HS-5 (cell line): ENCODE measurements around the gene CPNE8.
A peak's percentile ranks its signal among the peaks of the same experiment; 100 is the strongest.

Experiments used
- DNase-seq: peaks from one replicate; pipeline ENCODE4 v3.0.0-alpha.2; 2012; ENCODE audit warnings: low read depth

The CPNE8 gene

DNA sequence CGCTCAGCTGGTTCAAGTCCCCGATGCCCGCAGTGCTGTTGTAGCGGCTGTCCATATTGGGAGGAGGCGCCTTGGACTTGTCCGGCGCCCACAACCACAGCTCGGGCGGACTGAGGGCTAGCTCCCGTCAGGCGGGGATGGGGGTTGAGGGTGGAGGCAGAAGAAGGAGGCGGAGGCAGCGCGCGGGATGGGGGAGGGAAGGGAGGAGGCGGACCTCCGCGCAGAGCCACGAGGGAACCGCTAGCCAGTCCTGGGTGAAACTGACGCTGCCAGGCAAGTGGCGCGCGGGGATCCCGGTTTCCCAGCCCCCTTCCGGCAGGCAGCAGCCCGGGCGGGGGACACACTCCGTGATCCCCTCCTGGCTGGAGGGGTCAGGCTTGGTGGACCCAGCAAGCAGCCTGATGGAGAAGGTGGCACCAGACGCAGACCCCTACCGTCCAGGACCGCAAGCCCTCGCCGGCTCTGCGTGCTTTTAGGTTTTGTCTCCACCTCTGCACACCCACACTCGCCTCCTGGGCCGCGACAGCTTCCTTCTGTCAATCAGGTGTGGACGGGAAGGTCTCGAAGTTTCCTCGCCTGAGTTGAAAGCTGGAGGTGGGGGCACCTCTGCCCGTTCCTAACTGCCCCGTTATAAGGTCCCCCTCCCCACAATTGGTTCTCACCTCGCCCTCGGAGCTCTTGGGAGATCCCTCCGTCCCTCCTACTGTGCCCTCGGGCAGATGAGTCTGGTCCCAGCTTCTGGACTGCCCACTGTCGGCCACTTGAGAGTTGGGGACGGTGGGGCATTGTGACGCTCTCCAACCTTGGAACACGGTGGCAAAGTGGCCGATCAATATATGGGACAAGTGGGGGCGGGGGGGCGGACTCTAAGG, at the start of gene CPNE8:
Gene CPNE8 (minus strand): TSS at position 112 of the 872 bp plus-strand sequence. CDS start 57 bp downstream, at position 55.
- DNase-seq, result peak; percentile 56

DNA sequence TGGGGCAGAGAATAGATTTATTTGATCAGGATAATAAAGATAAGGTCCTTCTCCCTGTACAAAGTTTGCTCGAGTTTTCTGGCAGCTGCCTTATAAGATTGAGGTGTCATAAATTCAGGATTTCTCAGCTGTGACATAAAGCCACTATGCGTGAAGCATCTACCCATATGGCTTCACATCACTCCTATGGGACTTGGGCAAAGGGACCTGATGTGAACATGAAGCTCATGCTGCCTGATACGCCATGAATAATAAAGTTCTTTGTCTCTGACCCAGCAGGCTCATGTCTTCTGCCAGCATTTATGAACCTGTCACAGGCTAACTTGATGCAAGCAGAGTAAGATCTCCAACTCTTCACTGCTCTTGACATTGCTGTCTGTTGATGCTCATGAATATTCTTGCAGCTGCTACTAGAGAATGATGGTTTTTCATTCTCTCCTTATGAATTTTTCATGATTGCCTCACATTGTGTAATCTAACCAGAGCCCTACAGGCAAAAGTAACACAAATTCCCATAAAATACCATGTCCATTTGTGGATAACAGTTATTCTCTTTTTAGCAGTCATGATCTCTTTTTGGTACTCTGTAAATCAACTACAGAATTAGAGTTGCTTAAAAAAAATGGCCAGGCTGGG, 49.0 kb upstream of the CPNE8 start:
- no peak for DNase-seq

DNA sequence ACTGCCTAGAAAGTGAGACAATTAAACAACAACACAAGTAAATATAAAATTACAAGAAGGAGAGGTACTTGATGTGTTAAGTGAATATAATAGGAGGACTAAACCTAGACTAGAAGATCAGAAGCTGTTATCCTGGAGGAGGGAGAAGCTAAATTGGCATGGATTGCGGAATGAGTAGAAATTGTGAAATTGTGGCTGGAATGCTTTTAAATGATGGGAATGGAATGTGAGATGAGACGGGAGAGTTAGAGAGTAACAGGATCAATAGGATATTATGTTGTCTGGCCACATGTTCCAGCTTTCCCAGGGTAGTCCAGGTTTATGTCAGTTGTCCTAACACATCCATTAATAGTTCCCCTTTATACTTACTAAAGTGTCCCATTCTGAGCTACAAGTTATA, 44.0 kb upstream of the CPNE8 start:
- DNase-seq, result peak; percentile 46

DNA sequence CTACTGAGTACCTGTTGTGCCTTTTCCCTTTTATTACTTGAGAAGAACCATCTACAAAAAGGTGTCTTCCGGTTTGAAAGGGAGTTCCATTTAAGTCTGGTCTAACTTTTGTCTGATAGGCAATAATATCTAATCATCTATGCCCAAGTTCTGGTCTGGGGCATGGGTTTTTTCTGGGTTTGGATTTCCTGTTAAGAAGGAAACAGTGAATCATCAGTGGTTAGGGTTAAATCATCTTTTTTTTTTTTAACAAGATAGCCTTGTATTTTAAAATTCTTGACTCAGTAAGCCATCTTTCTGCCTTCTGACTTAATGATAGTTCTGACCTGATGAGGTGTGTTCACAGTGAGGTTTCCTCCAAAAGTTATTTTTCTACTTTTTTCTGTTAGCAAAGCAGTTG, 29.3 kb upstream of the CPNE8 start:
- DNase-seq, result no peak

DNA sequence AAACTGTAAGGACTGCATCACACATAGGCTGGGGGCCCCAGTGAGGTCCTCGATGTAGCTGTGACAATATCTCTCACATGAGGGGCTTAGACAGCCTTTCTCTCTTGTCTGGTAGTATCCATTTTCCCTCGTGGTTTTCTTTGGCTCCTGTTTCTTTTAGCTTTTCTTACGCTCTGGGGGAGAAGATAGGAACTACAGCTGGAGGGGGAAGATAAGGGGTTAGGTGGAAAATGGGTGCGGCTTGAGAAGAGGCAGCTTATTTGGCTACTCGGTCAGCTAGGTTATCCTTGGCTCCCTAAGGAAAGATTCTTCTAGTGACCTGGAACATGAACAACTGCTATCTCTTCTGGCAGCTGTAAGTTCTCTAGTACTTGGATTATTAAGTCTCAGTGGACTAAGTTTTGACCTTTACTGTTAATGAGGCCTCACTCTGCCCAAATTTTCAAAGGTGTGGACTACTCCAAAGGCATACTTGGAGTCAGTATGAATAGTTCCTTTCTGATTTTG, 28.7 kb upstream of the CPNE8 start:
- no peak for DNase-seq

DNA sequence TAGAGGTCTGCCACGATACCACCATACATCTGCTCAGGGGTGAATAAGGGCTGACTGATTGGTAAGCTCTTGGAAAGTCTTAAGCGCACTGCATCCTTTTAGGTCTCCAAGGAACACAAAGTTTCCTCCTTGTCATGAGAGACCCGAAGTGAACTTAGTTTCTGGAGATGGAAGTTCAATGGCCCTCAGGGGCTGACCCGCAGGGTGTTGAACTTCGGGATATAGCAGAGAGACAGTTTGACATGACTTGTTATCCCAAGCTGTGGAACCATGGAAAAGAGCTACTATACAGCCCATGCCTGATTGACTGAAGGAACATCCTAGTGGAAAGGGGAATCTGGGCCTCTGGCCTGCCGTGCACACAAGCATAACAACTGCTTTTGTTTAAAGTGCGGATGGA, 26.9 kb upstream of the CPNE8 start:
- no peak for DNase-seq

DNA sequence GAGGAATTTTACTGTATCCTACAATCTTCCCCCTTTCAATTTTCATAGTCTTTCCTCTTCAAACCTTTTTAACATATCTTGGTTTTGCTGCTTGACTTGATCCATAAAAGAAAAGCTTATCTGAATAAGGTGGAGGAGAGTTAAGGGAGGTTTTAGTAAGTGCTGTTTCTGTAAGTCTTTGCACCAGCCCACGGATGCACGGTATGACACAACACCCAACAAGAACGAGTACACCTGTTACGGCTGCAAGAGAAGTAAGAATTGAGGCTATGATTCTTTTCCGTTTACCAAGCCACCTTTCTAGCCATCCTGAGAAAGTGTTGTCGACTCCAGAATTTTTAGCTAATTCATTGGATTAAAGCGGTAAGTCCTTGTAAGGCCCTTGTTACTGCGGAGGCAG, 26.1 kb upstream of the CPNE8 start:
- no peak for DNase-seq

DNA sequence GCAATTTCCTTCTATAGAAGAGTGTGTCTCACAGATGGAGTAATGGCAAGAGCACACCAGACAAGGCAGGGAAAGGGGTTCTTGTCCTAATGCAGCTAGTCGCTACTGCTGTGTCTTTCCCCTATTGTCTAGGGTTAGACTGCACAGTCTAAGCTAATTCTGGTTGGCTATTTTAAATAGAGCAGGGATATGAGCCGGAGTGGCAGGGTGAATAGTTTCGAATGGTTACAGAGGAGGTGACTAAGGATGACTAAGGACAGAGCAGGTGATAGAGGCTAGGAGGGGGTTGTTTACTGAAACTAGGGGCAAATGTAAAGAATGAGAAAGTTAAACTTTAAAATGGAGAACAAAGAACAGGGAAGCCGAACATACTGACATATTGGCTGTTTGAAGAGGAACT, 25.6 kb upstream of the CPNE8 start:
- DNase-seq, result no peak

DNA sequence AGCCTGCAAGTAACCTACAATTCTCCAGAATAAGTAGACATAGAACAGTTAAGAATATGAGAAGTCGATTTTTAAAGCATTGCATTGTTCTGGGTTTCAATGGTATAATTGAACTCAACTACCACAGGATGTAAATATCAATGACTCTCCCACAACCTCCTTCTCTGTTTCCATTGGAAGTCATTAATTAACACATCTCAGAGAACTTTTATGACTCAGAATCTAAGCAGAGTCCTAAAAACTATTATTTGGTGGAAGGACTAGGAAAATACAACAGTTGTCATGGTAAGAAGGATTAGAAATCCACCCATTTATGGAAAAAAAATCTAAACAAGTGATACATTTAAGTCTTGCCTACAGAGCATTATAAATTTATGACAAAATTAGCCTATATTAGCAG, 21.1 kb upstream of the CPNE8 start:
- DNase-seq, result no peak

DNA sequence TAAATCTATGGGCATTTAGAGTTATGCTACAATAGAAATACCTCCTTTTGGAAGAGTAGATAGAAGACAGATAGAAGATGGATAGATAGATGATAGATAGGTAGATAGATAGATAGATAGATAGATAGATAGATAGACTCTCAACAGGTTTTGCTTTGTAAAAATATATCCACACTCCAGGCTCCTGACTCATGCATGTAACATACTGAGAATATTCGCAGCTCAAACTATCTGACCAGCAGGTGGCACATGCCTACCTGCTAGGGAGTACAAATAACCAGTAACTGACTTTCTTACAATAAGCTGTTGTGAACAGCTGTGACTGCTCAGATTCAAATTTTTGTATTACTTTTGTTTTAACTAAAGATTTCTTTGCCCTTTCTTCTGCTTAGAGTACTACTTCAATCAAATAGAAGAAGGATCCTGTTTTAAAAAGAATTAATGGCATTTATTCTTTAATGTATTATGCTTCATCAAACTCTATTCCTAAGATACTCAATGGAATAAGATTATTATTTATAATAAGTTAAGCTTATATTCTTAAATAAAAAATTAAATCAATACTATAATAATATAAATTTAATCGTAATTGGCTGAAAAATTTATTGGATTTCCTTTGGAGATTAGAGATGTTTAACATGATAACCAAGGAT, 15.8 kb upstream of the CPNE8 start:
- DNase-seq, result peak; percentile 51

DNA sequence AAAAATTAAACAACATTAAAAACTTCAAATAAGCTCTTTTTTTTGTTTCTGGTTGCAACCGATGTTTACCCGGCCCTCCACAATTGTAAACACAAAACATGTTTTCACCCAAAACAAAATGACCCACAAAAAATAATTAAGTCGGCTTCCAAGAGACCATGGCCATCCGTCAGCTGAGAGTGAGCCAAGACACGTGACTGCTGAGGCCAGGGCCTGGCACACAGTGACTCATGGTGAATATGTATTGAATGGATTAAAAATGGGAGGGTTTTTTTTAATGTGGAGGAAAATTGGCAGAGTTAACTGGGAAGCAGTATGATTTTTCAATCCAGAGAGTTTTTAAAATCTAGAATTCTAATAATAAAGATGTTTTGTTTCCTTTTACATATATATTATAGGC, 13.8 kb upstream of the CPNE8 start:
- no peak for DNase-seq

DNA sequence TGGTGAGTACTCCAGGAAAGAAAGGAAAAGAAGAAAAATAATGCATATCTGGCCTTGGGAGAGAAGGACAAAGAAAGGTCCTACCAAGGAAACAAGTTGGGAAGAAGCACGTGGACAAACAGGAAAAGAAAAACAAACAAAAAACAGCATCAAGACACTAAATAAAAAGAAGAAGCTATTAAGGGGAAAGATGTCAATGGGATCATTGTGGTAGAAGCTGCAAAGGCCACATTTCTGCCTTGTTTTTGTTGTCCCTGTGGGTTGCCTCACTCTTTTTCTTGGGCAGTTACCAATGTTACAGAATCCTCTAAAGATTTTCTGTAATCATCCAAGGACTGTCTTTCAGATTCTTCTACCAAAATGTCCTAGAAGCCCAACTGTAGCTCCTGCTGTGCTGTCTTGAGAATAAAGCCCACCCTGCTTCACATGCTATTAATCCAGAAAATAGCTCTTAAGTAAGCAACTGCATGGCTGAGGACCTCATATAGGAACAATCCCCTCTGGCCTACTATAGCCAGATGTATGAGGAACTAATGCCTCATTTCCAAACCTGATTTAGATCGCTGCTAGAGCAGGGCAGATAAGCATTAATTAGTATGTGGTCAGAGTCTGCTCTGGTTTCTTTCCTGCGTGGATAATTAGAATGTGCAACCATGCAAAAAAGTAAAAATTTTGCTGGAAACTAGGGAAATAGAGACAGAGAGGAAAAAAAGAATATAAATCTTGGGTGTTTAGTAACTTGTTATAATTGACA, 10.2 kb upstream of the CPNE8 start:
- DNase-seq, result no peak

DNA sequence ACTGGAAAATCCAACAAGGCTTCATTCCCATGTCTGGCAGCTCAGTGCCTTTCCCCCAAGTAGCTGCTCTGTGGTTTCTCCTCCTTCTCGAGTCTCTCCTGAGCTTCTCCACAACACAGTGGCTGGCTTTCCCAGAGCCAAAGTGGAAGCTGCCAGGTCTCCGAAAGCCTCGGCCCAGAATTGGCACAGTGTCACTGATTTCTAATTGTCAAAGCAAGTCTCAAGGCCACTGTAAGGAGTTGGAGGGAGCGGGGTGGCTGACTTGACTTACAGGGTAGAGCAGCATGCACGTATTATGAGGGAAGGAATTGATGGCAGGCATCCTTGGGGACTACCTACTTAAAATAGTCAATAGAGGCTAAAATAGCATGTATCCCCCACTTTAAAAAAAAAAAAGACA, 6.7 kb upstream of the CPNE8 start:
- DNase-seq, result no peak

DNA sequence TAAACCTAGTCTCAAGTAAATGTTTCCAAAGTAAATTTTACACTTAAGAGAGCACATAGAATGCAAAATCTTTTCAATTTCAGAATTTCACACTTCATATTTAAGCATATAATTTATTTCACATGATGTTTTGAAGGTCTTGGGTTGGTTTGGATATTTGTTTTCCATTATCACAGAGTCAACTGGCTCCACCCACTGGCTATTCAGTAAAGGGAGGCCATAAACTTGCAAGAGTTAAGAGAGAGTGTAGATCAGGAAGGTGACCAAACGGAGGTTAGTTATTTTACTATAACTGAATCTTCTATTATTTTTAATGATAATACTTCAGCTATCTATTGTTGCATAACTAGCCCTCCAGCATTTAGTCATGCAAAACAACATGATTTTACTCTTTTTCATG, 6.2 kb upstream of the CPNE8 start:
- no peak for DNase-seq

DNA sequence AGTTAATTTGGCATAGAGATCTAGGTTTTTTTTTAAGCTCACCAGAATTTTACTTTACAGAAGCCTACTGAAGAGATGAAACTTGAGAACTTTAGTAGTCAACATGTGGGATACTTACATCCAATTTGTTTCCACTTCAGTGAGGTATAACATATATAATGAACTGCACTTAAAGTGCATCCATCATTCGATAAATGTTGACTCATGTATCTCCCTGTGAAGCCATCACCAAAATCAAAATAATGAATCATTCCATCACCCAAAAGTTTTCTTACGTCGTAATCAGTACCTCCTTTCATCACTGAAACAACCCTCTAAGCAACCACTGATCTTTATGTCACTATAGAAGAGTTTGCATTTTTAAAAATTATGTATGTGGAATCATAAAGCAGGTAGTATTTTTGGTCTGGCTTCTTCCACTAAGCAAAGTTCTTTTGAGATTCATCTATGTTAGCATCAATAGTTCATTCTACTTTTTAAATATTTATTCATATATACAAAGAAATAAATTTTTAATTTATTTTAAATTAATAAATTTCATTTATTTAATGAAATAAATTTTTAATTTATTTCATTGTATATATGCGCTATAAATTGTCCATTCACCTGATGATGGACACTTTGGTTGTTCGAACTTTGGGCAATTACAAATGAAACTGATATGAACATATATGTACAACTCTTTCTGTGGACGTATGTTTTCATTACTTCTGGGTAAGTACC, 2.0 kb upstream of the CPNE8 start:
- no peak for DNase-seq

DNA sequence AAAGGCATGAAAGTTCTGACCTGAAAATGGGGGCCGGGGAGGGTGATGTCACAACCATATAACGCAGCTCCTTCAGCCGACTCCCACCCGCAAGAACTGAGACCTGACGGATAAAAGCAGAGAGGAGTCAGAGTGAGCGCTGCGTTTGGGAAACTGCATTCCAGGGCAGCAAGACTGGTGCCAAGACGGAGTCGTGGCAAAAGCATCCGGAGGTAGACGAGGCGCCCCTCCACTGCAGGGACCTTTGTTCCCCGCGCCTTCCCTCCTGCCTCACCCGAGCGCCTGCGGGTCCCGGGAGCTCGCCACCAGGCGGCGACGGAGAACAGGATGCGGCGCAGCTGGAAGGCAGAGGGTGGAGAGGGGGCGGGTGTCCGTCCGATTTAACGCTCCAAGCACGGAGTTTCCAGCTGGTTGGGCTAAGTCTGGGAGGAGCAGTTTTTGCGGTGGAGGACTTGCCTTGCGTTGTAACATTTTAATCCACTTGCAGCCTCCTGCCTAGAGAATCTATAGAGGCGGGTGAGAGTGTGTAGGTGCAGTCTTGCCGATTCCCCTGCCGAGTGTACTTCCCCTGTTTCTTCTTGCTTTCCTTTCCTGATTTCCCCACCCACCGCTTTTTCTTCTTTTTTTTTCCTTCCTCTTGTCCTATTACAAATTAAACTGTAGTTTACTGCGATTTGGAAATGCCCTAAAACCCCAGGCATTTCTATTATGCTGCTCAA, 1.2 kb upstream of the CPNE8 start:
- DNase-seq, result peak; percentile 63

DNA sequence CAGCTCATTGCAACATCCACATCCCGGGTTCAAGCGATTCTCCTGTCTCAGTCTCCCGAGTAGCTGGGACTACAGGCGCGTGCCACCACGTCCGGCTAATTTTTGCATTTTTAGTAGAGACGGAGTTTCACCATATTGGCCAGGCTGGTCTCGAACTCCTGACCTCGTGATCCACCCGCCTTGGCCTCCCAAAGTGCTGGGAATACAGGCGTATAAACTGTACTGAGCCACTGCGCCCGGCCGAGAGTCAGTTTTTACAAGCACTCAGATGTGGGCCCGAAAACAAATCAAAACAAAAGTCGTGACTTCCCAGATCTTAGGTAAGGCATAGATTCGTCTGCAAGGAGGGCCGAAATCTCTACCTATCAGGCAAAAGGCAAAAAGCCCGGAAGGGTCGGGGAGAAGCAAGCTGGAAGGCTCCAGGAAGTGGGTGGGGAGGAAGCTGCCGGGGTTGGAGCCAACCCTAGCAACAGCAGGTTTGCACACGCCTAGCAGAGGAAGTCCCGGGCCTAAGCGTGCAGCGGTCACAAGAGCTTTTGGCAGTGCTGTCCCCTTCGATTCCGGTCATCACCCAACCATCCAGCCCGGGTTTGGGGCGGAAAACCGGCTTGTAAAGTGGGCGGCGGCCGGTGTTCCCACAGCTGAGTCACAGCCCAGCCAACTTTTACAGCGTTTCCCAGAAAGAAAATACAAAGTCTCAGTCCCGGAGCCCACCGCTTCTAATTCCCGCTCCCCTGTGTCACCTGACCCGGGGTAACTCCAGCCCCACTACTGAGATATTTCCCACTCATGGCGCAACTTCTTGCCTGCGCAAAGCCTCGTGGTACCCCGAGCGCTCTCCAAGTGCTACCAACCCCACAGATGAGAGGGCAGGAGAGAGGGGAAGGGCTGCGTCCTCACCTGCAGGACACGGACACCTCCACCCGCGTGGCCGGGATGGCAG, 583 bp downstream of the CPNE8 start:
- DNase-seq, result peak; percentile 68

DNA sequence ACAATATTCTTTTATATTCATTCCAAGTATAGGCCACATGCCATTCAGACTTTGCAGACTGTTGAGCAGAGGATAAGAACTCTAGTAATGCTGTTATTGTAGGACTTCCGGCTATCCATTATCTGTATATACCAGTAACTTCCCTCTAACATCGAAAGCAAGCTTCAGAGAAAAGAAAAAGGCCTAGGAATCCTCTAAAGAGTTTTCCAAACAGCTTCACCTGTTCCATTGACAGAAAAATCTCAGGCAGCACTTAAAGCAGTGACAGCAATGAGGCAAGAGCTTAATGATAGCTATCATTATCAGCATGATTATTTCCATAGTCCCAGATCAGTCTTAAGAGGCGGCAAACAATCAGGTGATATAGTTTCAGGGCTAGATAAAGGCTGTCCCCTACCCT, 1.8 kb downstream of the CPNE8 start:
- no peak for DNase-seq

DNA sequence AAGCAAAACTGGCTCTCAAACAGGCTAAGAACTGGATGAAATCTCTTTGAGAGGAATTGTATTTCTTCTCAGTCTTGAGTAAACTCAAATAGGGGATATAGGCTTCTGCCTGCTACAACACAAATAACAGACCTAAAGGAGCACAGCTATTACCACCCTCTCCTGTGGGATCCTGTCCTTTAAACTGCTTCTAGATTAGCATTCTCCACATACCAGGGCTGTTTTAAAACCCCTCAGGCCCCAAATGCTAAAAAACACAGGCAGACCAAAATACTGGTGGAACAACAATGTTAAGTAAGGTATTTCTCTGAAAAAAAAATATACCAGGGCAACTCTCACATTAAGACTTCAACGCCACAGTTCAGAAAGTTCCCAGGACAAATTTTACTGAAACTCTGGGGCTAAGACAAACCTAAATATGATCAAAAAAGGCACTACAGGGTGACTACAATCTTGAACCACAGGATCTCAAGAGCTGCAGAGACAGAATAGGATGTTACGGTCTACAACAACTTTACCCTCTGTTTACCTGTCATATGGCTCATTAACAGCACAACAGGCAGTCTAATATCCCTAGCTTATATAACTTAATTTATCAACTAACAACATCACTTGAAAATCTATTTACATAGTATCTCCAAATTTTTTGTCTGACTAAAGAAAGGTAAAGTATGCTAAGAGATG, 7.2 kb downstream of the CPNE8 start:
- DNase-seq, result no peak
